Panc1 (cell line): ENCODE data around the gene MRPL4.

Experiments
- CTCF ChIP-seq: fragments of 450-650 bp; IDR thresholded peaks from 2 replicates; pipeline ENCODE4 v1.5.1; 2017; ENCODE audit warnings: mild to moderate bottlenecking
- POLR2AphosphoS5 ChIP-seq: IDR thresholded peaks from 2 replicates; pipeline ENCODE4 v1.6.1; 2012; ENCODE audit warnings: mild to moderate bottlenecking, low read depth, low read length, moderate library complexity

GRCh38 chr19:10256970-10257615 lies 5.1 kb downstream of the MRPL4 start:
- TF ChIP-seq POLR2AphosphoS5 (no peak), CTCF (no peak)
